ENCODE results near the gene ZNF438. TPM values are rescaled to one million over a fixed set of nuclear protein-coding genes. Genes with fewer than 3 reads are reported as not detected.

ZNF438 gene
- total and polyA plus RNA-seq, 2 of the 8 experiments (the other 6 are each of a cell fraction or from before 2014, with no cell fraction given), result 0.95 to 1.7 TPM

DNA sequence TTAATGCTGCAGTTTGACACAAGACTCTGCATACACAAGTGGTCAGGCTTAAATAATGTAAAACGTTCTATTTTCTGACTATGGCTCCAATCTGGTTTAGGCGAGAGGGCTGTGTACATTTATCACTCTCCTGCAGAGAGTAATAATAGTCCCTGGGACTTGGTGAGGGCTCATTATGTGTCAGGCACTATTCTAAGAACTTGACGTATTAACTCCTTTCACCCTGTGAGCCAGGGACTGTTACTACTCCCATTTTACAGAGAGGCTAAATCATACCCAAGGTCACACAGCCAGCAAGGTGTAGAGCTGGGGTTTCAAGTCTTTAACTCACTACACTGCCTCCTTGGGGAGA is 214.9 kb downstream of the ZNF438 start:
- Histone ChIP-seq H3K56ac (replicated peaks; ENCODE audit: insufficient read length, low read depth, low read length) (no peak overlapping the region), H3K79me1 (ENCODE audit: low read depth, low read length) (no peaks in the 10 kb centered on the region), H3K4ac (replicated peaks; ENCODE audit: insufficient read length, low read depth, low read length) (no peak overlapping the region), H4K20me1 (replicated peaks in 1 of 2; ENCODE audit: control insufficient read depth in 1 of 2, insufficient read depth in 2 of 2, low read length in 2 of 2) (no peaks in the 10 kb centered on the region), H3K14ac (ENCODE audit: insufficient read length) (no peak overlapping the region), H2BK15ac (ENCODE audit: low read length) (no peak overlapping the region), H3K9ac (replicated peaks in 1 of 4; ENCODE audit: extremely low read depth in 1 of 4, low read depth in 3 of 4, low read length in 3 of 4) (no peak overlapping the region), H3K4me2 (ENCODE audit: insufficient read depth in 1 of 2, low read depth in 2 of 2, low read length in 2 of 2) (no peak overlapping the region), H3K36me3 (ENCODE audit: control insufficient read depth in 2 of 4, insufficient read depth in 4 of 4, low read length in 3 of 4) (no peaks in the 10 kb centered on the region), H2AK5ac (ENCODE audit: low read depth, low read length) (no peak overlapping the region), H3K79me2 (ENCODE audit: control insufficient read depth in 1 of 2, insufficient read depth in 2 of 2, low read length in 2 of 2) (no peaks in the 10 kb centered on the region), H3K18ac (ENCODE audit: extremely low read depth, low read length) (no peak overlapping the region), H4K8ac (ENCODE audit: extremely low read depth, insufficient read depth, low read length) (no peak overlapping the region), H3K27me3 (replicated peaks in 1 of 4; ENCODE audit: control insufficient read depth in 3 of 4, extremely low read depth in 1 of 4, insufficient read depth in 3 of 4, low read length in 3 of 4) (no peaks in the 10 kb centered on the region; a peak in 1 of 7 replicates), H2BK20ac (ENCODE audit: low read length) (no peak overlapping the region), H3K27ac (ENCODE audit: low read depth, low read length) (no peak overlapping the region), H4K5ac (ENCODE audit: insufficient read length, low read depth, low read length) (no peak overlapping the region), H3K4me3 (ENCODE audit: extremely low read depth in 1 of 4, insufficient read depth in 2 of 4, low read depth in 3 of 4, low read length in 4 of 4) (no peak overlapping the region), H3K4me1 (replicated peaks in 1 of 4; ENCODE audit: control insufficient read depth in 3 of 4, insufficient read depth in 4 of 4, low read length in 3 of 4) (peaks cover 0 to 2% (median under 1%) of the 10 kb centered on the region in 4 experiments; a peak in 2 of 7 replicates), H2BK5ac (ENCODE audit: low read depth, low read length) (no peak overlapping the region), H3K9me3 (ENCODE audit: insufficient read depth in 2 of 2, low read depth in 1 of 2, low read length in 1 of 2) (no peaks in the 10 kb centered on the region), H4K91ac (replicated peaks; ENCODE audit: insufficient read length, low read length) (no peak overlapping the region), H2AFZ (ENCODE audit: low read length) (no peak overlapping the region), H2BK120ac (replicated peaks; ENCODE audit: low read depth, low read length) (no peak overlapping the region), H3K23ac (ENCODE audit: insufficient read length) (no peak overlapping the region), H3K23me2 (ENCODE audit: low read depth, low read length) (no peaks in the 10 kb centered on the region; the same call in 1 of the 2 replicates), H2BK12ac (ENCODE audit: low read depth, low read length) (no peak overlapping the region)
- FAIRE-seq (no peak), DNase-seq (ENCODE audit: low read depth in 1 of 2, low spot score in 2 of 2) (no peak)
- TF ChIP-seq, protein P1, sequence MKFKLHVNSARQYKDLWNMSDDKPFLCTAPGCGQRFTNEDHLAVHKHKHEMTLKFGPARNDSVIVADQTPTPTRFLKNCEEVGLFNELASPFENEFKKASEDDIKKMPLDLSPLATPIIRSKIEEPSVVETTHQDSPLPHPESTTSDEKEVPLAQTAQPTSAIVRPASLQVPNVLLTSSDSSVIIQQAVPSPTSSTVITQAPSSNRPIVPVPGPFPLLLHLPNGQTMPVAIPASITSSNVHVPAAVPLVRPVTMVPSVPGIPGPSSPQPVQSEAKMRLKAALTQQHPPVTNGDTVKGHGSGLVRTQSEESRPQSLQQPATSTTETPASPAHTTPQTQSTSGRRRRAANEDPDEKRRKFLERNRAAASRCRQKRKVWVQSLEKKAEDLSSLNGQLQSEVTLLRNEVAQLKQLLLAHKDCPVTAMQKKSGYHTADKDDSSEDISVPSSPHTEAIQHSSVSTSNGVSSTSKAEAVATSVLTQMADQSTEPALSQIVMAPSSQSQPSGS (IDR thresholded peaks at IDR 0.05; ENCODE audit: low read length), result no peak
- no peak for TF ChIP-seq MAFK (IDR thresholded peaks at IDR 0.05; ENCODE audit: low read depth, low read length)
- TF ChIP-seq, protein P2, sequence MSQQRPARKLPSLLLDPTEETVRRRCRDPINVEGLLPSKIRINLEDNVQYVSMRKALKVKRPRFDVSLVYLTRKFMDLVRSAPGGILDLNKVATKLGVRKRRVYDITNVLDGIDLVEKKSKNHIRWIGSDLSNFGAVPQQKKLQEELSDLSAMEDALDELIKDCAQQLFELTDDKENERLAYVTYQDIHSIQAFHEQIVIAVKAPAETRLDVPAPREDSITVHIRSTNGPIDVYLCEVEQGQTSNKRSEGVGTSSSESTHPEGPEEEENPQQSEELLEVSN (IDR thresholded peaks at IDR 0.05), result no peak
- no peak for TF ChIP-seq EZH2 (IDR thresholded peaks at IDR 0.05; ENCODE audit: low read depth, low read length, severe bottlenecking)
- no peak for TF ChIP-seq RNF2 (IDR thresholded peaks at IDR 0.05; ENCODE audit: borderline replicate concordance, low read depth, low read length, missing control alignments, poor library complexity, severe bottlenecking)
- no peak for TF ChIP-seq RAD21 (IDR thresholded peaks at IDR 0.05 in 1 of 2, conservative IDR thresholded peaks at IDR 0.05 in 1 of 2; ENCODE audit: low read depth in 2 of 2, low read length in 2 of 2)
- TF ChIP-seq, protein P3, sequence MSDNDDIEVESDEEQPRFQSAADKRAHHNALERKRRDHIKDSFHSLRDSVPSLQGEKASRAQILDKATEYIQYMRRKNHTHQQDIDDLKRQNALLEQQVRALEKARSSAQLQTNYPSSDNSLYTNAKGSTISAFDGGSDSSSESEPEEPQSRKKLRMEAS (IDR thresholded peaks at IDR 0.05), result no peak
- no peak for TF ChIP-seq SP2 (IDR thresholded peaks at IDR 0.05; ENCODE audit: low read length)
- TF ChIP-seq TBP (IDR thresholded peaks at IDR 0.05; ENCODE audit: low read depth, low read length), result no peak
- no peak for TF ChIP-seq YY1 (IDR thresholded peaks at IDR 0.05; ENCODE audit: low read depth, low read length)
- 84% methylated on average over 3 of the region's 3 CpGs; no CpG with 5 or more reads in 1 of the 2 experiments for WGBS, 2 experiments (ENCODE audit: extremely low coverage in 1 of 2, insufficient coverage in 1 of 2, insufficient read length in 1 of 2, insufficient replicate concordance in 2 of 2, low coverage in 1 of 2, low lambda C conversion rate in 2 of 2, missing lambda C conversion rate in 1 of 2)
- POLR2A ChIA-PET (ENCODE audit: partially characterized antibody), result no interaction called here
- CTCF ChIA-PET (ENCODE audit: partially characterized antibody), result interaction anchor here (0.7 to 1.4 kb wide), 3 partner anchors 30 to 100 kb away, joined by 3 read pairs; no protein-coding TSS in a partner anchor
